IPS-18c (cell line): ENCODE results near the gene KAT5.
"Not testable (repeated sequence)": the region's sequence is repeated elsewhere in the genome, so short reads cannot be mapped to it uniquely, and the experiment has no call there.

Experiments
- H3K4me3 ChIP-seq: 2 replicates; pipeline ENCODE4 v1.7.0; 2013; ENCODE audit warnings: low read depth, mild to moderate bottlenecking, low read length, moderate library complexity; ENCODE audit not compliant: insufficient read depth
- H3K9me3 ChIP-seq: one replicate; pipeline ENCODE4 v1.6.1; 2013; ENCODE audit warnings: mild to moderate bottlenecking, low read length, moderate library complexity; ENCODE audit not compliant: control insufficient read depth, insufficient read depth

The KAT5 gene

DNA sequence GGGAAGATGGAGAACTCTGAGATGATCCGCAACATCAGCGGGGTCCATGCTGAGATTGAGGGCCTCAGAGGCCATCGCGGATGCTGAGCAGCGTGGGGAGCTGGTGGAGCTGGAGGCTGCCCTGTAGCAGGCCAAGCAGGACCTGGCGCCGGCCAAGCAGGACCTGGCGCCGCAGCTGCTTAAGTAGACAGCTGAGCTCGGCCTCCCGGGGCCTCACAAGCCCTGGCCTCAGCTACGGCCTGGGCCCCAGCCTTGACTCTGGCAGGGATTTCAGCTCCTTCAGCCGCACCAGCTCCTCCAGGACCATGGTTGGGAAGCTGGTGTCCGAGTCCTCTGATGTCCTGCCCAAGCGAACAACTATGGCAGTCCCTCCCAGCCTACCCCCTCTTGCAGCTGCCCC is 15.8 kb downstream of the KAT5 start:
- Histone ChIP-seq H3K9me3 (no peaks in the 10 kb centered on the region), H3K4me3 (no peak overlapping the region)

DNA sequence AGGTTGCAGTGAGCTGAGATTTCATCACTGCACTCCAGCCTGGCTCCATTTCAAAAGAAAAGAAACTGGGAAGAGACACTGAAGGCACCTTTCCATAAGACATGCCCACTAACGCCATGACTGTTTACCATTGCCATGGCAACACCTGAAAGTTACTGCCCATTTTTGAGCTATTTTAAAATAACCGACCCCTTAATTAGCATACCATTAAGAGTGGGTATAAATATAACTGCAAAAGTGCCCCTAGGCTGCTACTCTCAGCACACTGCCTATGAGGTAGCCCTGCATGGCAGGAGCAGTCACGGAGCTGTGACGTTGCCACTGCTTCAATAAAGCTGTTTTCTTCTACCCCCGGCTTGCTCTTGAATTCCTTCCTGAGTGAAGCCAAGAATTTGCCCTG is 18.4 kb downstream of the KAT5 start:
- Histone ChIP-seq H3K9me3 (peaks cover 2% of the 10 kb centered on the region), H3K4me3 (no peak overlapping the region)

DNA sequence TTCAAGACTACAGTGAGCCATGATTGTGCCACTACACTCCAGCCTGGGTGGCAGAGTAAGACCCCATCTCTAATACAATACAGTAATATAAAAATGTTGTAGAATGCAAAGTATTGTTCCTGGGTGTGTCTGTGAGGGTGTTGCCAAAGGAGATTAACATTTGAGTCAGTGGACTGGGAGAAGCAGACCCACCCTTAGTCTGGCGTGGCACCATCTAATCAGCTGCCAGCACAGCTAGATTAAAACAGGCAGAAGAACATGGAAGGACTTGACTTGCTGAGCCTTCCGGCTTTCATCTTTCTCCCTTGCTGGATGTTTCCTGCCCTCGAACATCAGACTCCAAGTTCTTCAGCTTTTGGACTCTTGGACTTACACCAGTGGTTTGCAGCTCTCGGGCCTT is 23.1 kb downstream of the KAT5 start:
- H3K4me3 ChIP-seq = not testable (repeated sequence)
- H3K9me3 ChIP-seq = peaks cover 12% of the 10 kb centered on the region

DNA sequence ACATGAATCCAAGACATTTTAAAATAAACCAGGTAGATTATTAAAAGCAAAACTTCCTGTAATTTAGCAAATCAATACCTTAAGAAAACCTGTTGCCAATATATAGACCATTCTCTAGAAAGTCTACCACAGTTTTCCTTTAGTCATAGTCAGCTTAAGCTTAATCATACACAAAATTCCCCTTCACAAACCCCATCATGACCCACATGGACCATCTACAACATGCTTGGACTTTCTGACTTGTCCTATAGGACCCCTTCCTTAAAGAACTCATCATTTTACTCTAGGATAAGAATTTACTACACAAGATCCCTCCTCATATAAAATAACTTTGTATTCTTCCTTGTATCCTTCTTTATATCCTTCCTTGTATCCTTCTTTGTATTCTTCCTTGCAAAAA is 24.8 kb downstream of the KAT5 start:
- Histone ChIP-seq H3K9me3 (peaks cover 12% of the 10 kb centered on the region), H3K4me3 (no peak overlapping the region)

DNA sequence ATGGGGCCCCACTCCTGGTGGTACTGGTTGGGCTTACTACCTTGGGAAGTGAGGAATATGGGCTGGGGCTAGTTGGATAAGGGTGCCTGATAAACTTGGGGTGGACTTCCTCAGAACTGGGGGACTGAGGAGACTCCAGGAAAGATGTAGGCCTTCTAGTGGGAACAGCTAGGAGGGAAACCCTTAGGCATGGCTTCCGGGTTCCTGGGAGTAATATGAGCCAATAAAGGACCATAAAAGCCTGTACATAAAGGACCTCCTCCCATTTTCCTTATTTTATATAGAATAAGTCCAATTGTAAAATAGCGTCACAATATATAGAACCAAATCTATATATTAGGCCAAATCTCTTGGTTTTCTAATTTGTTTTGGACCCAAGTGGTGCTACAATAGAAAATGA is 27.0 kb downstream of the KAT5 start:
- H3K4me3 ChIP-seq = no peak overlapping the region
- peaks cover 12% of the 10 kb centered on the region for H3K9me3 ChIP-seq

DNA sequence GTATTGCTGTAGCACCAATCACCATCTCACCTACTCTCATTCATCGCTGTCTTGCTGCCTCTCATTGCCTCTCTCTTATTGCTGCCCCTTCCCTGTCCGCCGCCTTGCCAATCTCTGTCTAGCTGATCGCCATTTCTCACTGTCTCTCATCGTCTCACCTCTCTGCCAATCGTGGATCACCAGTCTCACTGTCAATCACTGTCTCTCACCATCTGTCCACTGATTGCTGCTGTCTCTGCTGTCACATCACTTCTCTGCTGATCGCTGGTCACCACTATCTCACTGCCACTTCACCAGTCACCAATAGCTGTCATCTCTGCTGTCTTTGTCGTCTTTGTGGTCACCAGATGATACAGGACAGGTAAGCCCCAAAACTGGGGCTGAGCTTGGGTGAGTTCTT is 29.1 kb downstream of the KAT5 start:
- Histone ChIP-seq H3K9me3 (peaks cover 5% of the 10 kb centered on the region), H3K4me3 (no peak overlapping the region)

DNA sequence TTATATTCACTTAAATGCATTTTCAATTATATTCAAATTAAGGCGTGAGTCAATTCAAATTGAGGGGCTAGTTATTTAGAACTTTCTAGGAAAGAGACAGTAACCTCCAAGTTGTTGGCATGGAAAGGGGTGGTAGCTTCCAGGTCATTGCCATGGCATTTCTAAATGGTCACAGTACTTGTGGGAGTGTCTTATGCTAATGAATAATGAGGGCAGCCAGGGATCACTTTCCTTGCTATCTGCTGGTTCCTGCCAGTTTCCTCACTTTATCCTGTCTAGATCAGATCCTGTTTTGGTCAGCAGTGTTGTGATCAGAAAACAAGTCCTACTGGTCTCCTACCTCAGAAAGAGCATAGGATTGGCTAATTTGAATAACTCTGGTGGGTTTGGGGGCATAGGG is 30.3 kb downstream of the KAT5 start:
- H3K9me3 ChIP-seq = no peaks in the 10 kb centered on the region
- no peak overlapping the region for H3K4me3 ChIP-seq

DNA sequence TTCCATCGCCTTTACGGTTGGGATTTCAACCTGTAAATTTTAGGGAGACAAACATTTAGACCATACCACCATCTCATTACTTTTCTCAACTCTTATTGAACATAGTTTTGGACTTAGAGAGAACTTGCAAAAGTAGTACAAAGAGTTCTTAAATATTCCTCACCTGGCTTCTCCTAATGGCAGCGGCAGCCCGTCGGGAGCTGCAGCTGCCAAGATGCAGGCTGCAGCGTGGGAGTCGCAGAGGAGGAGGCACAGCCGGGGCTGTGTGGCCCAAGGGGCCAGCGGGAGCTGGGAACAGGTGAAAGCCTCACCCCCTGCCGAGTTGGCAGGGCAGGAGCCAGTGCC is 31.6 kb downstream of the KAT5 start:
- Histone ChIP-seq H3K4me3 (no peak overlapping the region), H3K9me3 (no peaks in the 10 kb centered on the region)

DNA sequence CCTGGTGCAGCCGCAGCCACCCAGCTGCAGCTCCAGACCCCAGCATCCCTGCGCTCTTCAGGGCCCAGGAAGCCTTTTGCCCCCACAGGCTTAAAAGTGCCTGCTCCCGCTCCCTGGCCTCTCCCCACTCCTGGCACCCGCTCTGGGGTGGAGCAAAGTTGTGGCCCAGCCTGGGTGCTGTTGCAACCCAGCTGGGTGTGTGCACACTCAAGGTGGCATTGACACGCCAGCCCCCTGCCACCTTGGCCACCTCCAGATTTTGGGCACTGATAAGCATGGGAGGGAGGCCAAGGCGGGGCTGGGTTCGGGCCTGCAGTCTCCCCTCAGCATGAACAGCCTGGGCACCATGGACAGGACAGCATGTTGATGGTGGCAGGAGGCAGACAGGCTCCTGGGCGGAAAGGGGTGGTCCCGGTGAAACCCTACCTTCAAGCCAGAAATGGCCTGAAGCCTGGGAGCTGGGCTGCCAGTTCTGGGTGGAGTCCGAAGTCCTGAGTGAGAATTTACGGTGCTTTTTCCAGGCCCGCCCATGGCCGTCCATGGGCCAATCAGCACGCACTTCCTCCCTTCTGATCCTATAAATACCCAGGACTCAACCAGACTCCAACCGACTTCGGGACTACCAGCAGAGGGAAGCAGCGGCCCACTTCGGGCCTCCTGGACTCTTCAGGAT is 32.1 kb downstream of the KAT5 start:
- H3K9me3 ChIP-seq = no peaks in the 10 kb centered on the region
- no peak overlapping the region for H3K4me3 ChIP-seq

DNA sequence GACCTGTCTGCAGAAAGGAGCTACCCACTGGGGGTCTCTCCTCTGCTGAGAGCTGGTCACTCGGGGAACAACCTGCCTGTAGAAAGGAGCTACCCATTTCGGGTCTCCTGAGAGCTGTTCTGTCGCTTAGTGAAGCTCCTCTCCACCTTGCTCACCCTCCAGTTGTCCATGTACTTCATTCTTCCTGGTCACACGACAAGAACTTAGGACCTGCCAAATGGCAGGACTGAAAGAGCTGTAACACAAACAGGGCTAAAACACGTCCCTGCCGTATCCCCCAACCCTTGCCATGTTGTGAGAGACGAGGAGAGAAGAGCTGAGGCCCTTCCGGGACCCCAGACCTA is 32.6 kb downstream of the KAT5 start:
- no peaks in the 10 kb centered on the region for H3K9me3 ChIP-seq
- no peak overlapping the region for H3K4me3 ChIP-seq

DNA sequence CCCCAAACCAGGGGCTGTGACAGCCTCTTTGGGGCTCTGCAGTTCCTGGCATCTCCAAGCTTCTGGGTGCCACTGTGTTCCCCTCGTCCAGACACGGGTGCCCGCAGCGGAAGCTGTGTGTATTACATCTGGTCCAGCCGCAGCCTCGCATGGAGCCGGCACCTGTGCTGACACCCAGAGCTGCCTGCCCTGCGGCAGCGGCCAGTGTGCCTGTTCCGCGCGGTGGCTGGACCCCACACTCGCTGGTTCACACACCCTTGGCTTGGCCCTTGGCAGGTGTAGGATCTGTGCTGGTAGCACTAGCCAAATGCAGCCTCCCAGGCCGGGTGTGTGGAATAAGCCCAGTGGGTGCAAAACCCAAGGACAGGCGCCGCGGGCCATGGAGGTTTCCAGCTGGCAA is 33.0 kb downstream of the KAT5 start:
- Histone ChIP-seq H3K9me3 (no peaks in the 10 kb centered on the region), H3K4me3 (no peak overlapping the region)

DNA sequence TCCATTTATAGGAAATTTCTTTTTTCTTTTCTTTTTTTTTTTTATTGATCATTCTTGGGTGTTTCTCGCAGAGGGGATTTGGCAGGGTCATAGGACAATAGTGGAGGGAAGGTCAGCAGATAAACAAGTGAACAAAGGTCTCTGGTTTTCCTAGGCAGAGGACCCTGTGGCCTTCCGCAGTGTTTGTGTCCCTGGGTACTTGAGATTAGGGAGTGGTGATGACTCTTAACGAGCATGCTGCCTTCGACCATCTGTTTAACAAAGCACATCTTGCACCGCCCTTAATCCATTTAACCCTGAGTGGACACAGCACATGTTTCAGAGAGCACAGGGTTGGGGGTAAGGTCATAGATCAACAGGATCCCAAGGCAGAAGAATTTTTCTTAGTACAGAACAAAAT is 50.1 kb downstream of the KAT5 start:
- H3K9me3 ChIP-seq, H3K4me3 ChIP-seq: not testable (repeated sequence)

DNA sequence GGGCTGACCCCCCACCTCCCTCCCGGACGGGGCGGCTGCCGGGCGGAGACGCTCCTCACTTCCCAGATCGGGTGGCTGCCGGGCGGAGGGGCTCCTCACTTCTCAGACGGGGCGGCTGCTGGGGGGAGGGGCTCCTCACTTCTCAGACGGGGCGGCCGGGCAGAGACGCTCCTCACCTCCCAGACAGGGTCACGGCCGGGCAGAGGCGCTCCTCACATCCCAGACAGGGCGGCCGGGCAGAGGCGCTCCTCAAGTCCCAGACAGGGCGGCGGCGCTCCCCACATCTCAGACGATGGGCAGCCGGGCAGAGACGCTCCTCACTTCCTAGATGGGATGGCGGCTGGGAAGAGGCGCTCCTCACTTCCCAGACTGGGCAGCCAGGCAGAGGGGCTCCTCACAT is 50.8 kb downstream of the KAT5 start:
- not testable (repeated sequence) for H3K9me3 ChIP-seq, H3K4me3 ChIP-seq

DNA sequence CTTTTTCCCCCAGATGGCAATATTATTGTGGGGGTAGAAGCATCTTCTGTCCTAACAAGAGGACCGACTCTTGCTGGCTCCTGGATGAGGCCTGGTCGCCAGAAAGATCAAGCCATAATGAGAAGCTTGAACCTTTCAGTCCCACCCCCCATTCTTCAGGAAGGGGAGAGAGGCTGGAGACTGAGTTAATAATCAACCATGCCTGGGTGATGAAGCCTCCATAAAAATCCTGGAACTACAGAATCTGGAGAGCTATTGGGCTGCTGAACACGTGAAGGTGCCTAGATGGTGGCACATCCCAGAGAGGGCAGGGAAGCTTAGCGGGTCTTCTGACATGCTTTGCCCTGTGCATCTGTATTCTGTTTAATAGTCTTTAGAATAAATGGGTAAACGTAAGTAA is 52.4 kb downstream of the KAT5 start:
- Histone ChIP-seq H3K9me3 (no peaks in the 10 kb centered on the region), H3K4me3 (no peak overlapping the region)

DNA sequence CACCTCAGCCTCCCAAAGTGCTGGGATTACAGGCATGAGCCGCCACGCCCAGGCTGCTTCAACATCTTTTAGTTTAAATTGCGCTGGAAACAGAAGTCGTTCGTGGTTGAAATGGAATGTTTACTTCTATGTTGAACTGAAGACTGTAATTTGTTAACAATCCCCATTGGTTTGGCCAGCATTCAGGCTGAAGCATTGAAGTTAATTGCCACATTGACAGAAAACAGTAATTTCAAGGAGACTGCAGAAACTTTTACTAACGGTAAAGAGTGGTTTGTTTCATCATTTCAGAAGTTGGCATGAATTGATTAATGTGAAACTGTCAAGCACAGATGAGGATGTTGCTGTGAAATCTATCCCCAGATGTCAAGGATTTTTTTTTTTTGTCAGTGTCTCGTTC is 54.5 kb downstream of the KAT5 start:
- Histone ChIP-seq H3K9me3 (no peaks in the 10 kb centered on the region), H3K4me3 (no peak overlapping the region)

DNA sequence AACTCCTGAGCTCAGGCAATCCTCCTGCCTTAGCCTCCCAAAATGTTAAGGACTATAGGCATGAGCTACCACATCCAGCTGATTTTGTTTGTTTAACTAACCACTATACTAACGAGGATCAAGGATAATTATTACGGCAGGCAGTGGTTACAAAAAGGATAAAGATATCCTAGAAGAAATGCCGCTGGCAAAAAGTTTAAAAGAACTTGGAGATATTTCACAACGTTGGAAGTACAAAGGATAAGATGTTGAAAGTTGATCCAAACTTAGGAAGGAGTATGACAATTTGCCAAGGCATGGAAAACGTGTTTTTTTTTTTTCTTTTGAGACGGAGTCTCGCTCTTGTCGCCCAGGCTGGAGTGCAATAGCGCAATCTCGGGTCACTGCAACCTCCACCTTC is 55.4 kb downstream of the KAT5 start:
- Histone ChIP-seq H3K9me3 (no peaks in the 10 kb centered on the region), H3K4me3 (no peak overlapping the region)

DNA sequence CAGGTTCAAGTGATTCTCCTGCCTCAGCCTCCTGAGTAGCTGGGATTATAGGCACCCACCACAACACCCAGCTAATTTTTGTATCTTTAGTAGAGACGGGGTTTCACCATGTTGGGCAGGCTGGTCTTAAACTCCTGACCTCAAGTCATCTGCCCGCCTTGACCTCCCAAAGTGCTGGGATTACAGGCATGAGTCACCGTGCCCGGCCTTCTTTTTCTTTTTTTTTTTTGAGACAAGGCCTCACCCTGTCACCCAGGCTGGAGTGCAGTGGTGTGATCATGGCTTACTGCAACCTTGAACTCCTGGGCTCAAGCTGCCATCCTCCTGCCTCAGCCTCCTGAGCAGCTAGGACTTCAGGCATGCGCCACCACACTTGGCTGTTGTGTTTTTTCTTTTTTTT is 55.8 kb downstream of the KAT5 start:
- H3K4me3 ChIP-seq, H3K9me3 ChIP-seq: not testable (repeated sequence)
